Retinal pigment epithelial cell (primary cell): ENCODE results near the gene VPS16.
"Not testable (repeated sequence)": the region's sequence is repeated elsewhere in the genome, so short reads cannot be mapped to it uniquely, and the experiment has no call there.

Experiments used
- DNase-seq: peaks from one replicate; pipeline ENCODE4 v3.0.0-alpha.2; 2010; ENCODE audit warnings: low read depth
- H3K4me3 ChIP-seq: 2 replicates; pipeline ENCODE4 v1.5.1; 2011; ENCODE audit warnings: mild to moderate bottlenecking, low read length, control low read depth, moderate library complexity
- TF ChIP-seq, protein P1 (sequence below): conservative IDR thresholded peaks from 2 replicates; pipeline ENCODE4 v1.5.1; 2011; ENCODE audit warnings: low read depth, low read length, control low read depth, inconsistent platforms

VPS16 gene

DNA sequence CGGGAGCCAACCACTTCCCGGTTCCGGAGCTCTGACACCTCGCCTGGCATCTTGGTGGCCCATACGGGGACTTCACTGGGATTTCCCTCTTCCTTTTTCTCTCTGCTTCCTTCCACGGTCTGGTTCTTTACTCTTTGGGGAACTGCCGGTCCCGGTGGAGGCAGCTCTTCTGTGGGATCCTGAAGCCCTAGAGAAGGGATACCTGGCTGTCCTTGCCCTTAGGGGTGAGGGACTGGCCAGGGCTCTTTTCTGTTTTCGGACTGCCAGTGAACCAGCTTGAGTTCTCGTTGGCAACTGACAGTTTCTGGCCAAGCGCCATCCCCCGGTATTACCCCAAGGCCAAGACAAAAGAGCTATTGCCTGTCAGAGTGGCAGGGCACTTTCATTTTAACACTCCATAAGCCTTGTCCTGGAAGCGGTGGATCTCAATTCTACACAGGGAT, 39.2 kb upstream of the VPS16 start:
- TF ChIP-seq, protein P1, sequence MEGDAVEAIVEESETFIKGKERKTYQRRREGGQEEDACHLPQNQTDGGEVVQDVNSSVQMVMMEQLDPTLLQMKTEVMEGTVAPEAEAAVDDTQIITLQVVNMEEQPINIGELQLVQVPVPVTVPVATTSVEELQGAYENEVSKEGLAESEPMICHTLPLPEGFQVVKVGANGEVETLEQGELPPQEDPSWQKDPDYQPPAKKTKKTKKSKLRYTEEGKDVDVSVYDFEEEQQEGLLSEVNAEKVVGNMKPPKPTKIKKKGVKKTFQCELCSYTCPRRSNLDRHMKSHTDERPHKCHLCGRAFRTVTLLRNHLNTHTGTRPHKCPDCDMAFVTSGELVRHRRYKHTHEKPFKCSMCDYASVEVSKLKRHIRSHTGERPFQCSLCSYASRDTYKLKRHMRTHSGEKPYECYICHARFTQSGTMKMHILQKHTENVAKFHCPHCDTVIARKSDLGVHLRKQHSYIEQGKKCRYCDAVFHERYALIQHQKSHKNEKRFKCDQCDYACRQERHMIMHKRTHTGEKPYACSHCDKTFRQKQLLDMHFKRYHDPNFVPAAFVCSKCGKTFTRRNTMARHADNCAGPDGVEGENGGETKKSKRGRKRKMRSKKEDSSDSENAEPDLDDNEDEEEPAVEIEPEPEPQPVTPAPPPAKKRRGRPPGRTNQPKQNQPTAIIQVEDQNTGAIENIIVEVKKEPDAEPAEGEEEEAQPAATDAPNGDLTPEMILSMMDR = no peak
- H3K4me3 ChIP-seq = no peak overlapping the region
- no peak for DNase-seq

GRCh38 chr20:2804041-2804828, 36.3 kb upstream of the VPS16 start:
- TF ChIP-seq, protein P1 = no peak
- DNase-seq = no peak
- no peak overlapping the region for H3K4me3 ChIP-seq

GRCh38 chr20:2804852-2805688, 35.5 kb upstream of the VPS16 start:
- H3K4me3 ChIP-seq = no peak overlapping the region
- DNase-seq = no peak
- TF ChIP-seq, protein P1 = no peak

DNA sequence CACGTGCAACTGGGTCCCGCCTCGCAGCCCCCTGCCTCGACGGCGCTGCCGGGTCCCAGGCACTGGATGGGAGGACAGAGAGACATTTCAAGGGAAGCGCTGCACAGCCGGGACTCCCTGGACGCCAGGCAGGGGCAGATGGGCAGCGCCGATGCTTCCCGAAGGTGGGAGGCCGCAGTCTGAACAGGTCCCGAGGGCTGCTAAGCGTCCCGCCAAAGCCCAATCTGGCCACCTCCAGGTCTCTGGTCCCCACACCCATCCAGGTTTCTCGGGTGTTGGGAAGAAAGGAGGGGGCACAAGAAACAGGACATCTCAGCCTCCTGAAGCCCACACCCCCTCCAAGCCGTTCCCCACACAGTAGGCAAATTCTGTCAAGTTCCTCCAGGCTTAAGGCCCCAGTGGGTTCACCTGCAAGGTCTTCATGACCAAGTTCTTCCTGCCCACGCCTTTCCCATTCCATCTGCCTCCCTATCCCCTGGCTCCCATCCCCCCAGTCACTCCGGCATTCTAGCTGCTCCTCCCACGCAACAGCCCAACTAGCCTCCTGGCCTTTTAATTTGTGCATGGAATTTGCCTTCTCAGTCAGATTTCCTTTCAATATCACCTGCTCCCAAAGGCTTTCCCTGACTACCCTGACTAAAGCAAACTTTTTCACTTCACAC, 34.7 kb upstream of the VPS16 start:
- TF ChIP-seq, protein P1 = no peak
- DNase-seq = no peak
- H3K4me3 ChIP-seq = no peak overlapping the region

DNA sequence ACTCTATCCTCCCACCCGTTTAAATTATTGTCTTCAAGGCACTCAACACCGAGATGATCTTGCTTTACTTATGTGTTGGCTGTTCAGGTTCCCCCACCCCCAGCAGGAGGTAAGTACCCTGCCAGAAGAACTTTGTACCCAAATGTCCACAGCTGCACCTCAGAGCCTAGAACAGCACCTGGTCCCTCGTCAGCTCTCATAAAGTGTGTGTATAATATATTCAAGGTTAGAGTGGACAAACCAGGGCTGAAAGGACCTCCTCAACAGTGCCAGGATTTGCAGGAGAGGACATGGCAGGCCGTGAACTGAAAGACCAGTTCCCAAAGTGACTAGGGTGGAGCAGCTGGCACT, 34.2 kb upstream of the VPS16 start:
- H3K4me3 ChIP-seq = no peak overlapping the region
- DNase-seq = no peak
- TF ChIP-seq, protein P1 = no peak

GRCh38 chr20:2807019-2807418, 33.5 kb upstream of the VPS16 start:
- H3K4me3 ChIP-seq = no peak overlapping the region
- DNase-seq = no peak
- TF ChIP-seq, protein P1 = no peak

DNA sequence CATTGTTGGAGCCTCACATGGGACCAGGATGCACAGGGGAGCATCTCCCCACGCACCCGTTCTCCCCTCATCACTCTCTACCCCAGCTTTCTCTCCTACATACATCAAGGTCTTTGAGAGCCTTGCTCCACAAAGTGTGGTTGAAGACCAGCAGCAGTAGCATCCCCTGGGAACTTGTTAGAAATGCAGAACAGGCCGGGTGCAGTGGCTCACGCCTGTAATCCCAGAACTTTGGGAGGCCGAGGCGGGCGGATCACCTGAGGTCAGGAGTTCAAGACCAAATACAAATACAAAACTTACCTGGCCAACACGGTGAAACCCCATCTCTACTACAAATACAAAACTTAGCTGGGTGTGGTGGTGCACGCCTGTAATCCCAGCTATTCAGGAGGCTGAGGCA, 32.6 kb upstream of the VPS16 start:
- DNase-seq, H3K4me3 ChIP-seq: not testable (repeated sequence)
